Loucy (cell line): Measurements from ENCODE around the gene ALG3.

ENCODE experiments used
- H2AFZ ChIP-seq: fragments of 200-600 bp; sonication (generic); 2 replicates; pipeline ENCODE4 v1.6.0; 2016; ENCODE audit warnings: antibody characterized with exemption, mild to moderate bottlenecking, low read length, moderate library complexity
- H3F3A ChIP-seq: fragments of 200-600 bp; 2 replicates; pipeline ENCODE4 v1.6.0; 2016; ENCODE audit warnings: antibody characterized with exemption, low read depth, mild to moderate bottlenecking
- H3K27me3 ChIP-seq: fragments of 200-600 bp; sonication (generic); 2 replicates; pipeline ENCODE4 v1.6.1; 2014; ENCODE audit warnings: low read length, mild to moderate bottlenecking; ENCODE audit not compliant: insufficient read depth, poor library complexity, severe bottlenecking
- H3K36me3 ChIP-seq: fragments of 200-600 bp; sonication (generic); 2 replicates; pipeline ENCODE4 v1.6.1; 2016; ENCODE audit warnings: low read length; ENCODE audit not compliant: insufficient read depth
- H3K4me1 ChIP-seq: fragments of 200-600 bp; sonication (generic); 2 replicates; pipeline ENCODE4 v1.5.1; 2014; ENCODE audit warnings: low read length, mild to moderate bottlenecking; ENCODE audit not compliant: insufficient read depth, poor library complexity, severe bottlenecking
- H3K4me2 ChIP-seq: fragments of 200-600 bp; sonication (generic); 2 replicates; pipeline ENCODE4 v1.6.0; 2014; ENCODE audit warnings: antibody characterized with exemption, low read length, low read depth, mild to moderate bottlenecking; ENCODE audit not compliant: poor library complexity, severe bottlenecking
- H3K4me3 ChIP-seq: fragments of 200-600 bp; sonication (generic); 2 replicates; pipeline ENCODE4 v1.5.1; 2014; ENCODE audit warnings: low read length, mild to moderate bottlenecking, mixed read lengths; ENCODE audit not compliant: poor library complexity, severe bottlenecking
- H3K79me2 ChIP-seq: fragments of 200-600 bp; sonication (generic); 2 replicates; pipeline ENCODE4 v1.6.1; 2014; ENCODE audit warnings: low read length; ENCODE audit not compliant: insufficient read depth
- H3K9ac ChIP-seq: fragments of 200-600 bp; sonication (generic); 2 replicates; pipeline ENCODE4 v1.6.0; 2014; ENCODE audit warnings: mild to moderate bottlenecking, low read depth, low read length, moderate library complexity; ENCODE audit not compliant: poor library complexity, severe bottlenecking
- H3K9me2 ChIP-seq: fragments of 200-600 bp; sonication (generic); replicated peaks from 2 replicates; pipeline ENCODE4 v1.6.1; 2016; ENCODE audit warnings: low read depth, low read length, mixed read lengths
- H3K9me3 ChIP-seq: fragments of 200-600 bp; sonication (generic); 2 replicates; pipeline ENCODE4 v1.6.1; 2014; ENCODE audit warnings: mild to moderate bottlenecking, antibody characterized with exemption, low read length, low read depth; ENCODE audit not compliant: insufficient read depth
- H4K20me1 ChIP-seq: fragments of 200-600 bp; sonication (generic); 2 replicates; pipeline ENCODE4 v1.6.0; 2014; ENCODE audit warnings: antibody characterized with exemption, low read length, mild to moderate bottlenecking; ENCODE audit not compliant: insufficient read depth, poor library complexity, severe bottlenecking
- CTCF ChIP-seq: fragments of 200-600 bp; sonication (generic); conservative IDR thresholded peaks from 2 replicates; pipeline ENCODE4 v1.5.1; 2014; ENCODE audit warnings: mild to moderate bottlenecking, antibody characterized with exemption, low read length
- EZH2phosphoT487 ChIP-seq: fragments of 200-600 bp; IDR thresholded peaks from 2 replicates; pipeline ENCODE4 v1.6.1; 2018; ENCODE audit warnings: antibody characterized with exemption, mild to moderate bottlenecking, moderate library complexity, borderline replicate concordance

Gene ALG3

GRCh38 chr3:184257083-184257915, 8.5 kb upstream of the ALG3 start:
- TF ChIP-seq EZH2phosphoT487 (no peak), CTCF (no peak)
- Histone ChIP-seq H3K4me1 (peaks cover 8% of the 10 kb centered on the region), H4K20me1 (no peaks in the 10 kb centered on the region), H3K4me2 (no peak overlapping the region), H3K79me2 (no peaks in the 10 kb centered on the region), H3K9ac (no peak overlapping the region), H3K9me2 (no peaks in the 10 kb centered on the region), H3F3A (no peaks in the 10 kb centered on the region; the same call in 1 of the 2 replicates), H2AFZ (no peak overlapping the region), H3K9me3 (no peaks in the 10 kb centered on the region), H3K4me3 (no peak overlapping the region), H3K27me3 (no peaks in the 10 kb centered on the region), H3K36me3 (no peaks in the 10 kb centered on the region)

- Histone ChIP-seq H3K4me2 (no peak overlapping the region), H3K27me3 (no peaks in the 10 kb centered on the region), H3K4me1 (no peaks in the 10 kb centered on the region), H4K20me1 (no peaks in the 10 kb centered on the region), H3K9ac (no peak overlapping the region), H3K79me2 (no peaks in the 10 kb centered on the region; the same call in 1 of the 2 replicates), H3K9me2 (no peaks in the 10 kb centered on the region), H3F3A (no peaks in the 10 kb centered on the region; the same call in 1 of the 2 replicates), H3K4me3 (no peak overlapping the region), H2AFZ (no peak overlapping the region), H3K36me3 (no peaks in the 10 kb centered on the region), H3K9me3 (no peaks in the 10 kb centered on the region)
- TF ChIP-seq CTCF = no peak
These were observed 6.7 kb upstream of the ALG3 start for GRCh38 chr3:184255291-184256039.

- Histone ChIP-seq H3K36me3 (peaks cover 1% of the 10 kb centered on the region; the same call in 1 of the 2 replicates), H3K9me3 (no peaks in the 10 kb centered on the region), H4K20me1 (peaks cover 9% of the 10 kb centered on the region), H3K4me2 (peak overlapping the region; percentile 100), H3K9me2 (no peaks in the 10 kb centered on the region), H3K4me3 (peak overlapping the region; percentile 97), H3K27me3 (no peaks in the 10 kb centered on the region), H3K9ac (peak overlapping the region; percentile 80), H3K4me1 (peaks cover 13% of the 10 kb centered on the region), H2AFZ (peak overlapping the region; percentile 90), H3F3A (no peaks in the 10 kb centered on the region), H3K79me2 (peaks cover 19% of the 10 kb centered on the region)
- TF ChIP-seq CTCF (peak; percentile 89), EZH2phosphoT487 (no peak)
These were observed 1.5 kb upstream of the ALG3 start for GRCh38 chr3:184250167-184250828.
